GM13976 (cell line): Measurements from ENCODE around the gene MTF1.

Experiments
- DNase-seq: peaks from one replicate; pipeline ENCODE4 v3.0.0; 2012; ENCODE audit warnings: low spot score
- in situ Hi-C: fragments of 300-500 bp; cut with MboI; formaldehyde crosslinking; loops from one replicate; pipeline ENCODE4 v1.12.0; 2022; ENCODE audit warnings: low sequenced_read_pairs, mixed read lengths, inconsistent platforms; ENCODE audit not compliant: unreplicated experiment
- TF ChIP-seq, protein P1 (sequence below): IDR thresholded peaks from 2 replicates; pipeline ENCODE4 v1.5.1; 2012; ENCODE audit warnings: borderline replicate concordance, mild to moderate bottlenecking; ENCODE audit not compliant: insufficient read depth; ENCODE audit errors: extremely low read depth, missing control alignments, control extremely low read depth

Gene MTF1

GRCh38 chr1:37797750-37798345, 61.5 kb downstream of the MTF1 start:
- TF ChIP-seq, protein P1, sequence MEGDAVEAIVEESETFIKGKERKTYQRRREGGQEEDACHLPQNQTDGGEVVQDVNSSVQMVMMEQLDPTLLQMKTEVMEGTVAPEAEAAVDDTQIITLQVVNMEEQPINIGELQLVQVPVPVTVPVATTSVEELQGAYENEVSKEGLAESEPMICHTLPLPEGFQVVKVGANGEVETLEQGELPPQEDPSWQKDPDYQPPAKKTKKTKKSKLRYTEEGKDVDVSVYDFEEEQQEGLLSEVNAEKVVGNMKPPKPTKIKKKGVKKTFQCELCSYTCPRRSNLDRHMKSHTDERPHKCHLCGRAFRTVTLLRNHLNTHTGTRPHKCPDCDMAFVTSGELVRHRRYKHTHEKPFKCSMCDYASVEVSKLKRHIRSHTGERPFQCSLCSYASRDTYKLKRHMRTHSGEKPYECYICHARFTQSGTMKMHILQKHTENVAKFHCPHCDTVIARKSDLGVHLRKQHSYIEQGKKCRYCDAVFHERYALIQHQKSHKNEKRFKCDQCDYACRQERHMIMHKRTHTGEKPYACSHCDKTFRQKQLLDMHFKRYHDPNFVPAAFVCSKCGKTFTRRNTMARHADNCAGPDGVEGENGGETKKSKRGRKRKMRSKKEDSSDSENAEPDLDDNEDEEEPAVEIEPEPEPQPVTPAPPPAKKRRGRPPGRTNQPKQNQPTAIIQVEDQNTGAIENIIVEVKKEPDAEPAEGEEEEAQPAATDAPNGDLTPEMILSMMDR = no peak
- in situ Hi-C loops = no loop called here
- no peak for DNase-seq

GRCh38 chr1:37795340-37796125, 63.9 kb downstream of the MTF1 start:
- DNase-seq = peak; percentile 63
- in situ Hi-C loops = no loop called here
- TF ChIP-seq, protein P1 = no peak

DNA sequence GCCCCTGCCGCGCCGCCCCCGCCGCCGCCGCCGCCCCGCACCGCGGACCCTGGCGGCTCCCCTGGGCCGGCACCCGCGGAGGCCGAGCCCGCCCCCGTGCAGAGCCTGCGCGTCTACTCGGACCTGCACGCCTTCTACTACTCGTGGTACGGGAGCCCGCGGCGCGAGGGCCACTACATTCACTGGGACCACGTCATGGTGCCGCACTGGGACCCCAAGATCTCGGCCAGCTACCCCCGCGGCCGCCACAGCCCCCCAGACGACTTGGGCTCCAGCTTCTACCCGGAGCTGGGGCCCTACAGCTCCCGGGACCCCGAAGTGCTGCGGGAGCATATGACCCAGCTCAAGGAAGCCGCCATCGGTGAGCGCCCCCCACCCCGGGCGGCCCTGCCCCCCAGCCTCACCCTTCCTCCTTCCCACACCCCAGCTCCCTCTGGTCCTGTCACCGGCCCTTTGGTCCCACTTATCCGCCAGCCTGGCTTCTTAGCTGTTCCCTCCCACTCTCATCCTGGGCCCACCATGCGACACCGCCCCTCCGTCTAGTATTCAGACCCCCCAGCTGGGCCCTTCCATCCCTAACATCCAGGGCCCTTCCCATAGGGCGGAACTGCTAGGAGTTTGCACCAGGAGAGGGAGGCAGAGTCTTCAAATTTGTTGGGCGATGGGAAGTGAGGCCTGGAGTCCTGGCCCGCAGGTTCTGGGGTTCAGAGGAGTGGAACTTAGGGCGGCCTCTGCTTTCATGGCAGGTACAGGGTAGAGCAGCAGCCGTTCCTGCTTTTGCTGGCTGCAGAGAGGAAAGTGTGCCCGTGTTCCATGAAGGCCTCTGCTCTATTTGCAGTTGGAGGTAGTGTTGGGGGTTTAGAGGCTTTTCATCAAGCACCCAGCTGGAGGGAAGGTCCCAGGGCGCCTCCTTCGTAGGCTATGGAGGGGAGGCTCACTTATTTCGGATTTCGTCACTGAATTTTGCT, 64.7 kb downstream of the MTF1 start:
- DNase-seq = no peak
- TF ChIP-seq, protein P1 = no peak
- in situ Hi-C loops = no loop called here

DNA sequence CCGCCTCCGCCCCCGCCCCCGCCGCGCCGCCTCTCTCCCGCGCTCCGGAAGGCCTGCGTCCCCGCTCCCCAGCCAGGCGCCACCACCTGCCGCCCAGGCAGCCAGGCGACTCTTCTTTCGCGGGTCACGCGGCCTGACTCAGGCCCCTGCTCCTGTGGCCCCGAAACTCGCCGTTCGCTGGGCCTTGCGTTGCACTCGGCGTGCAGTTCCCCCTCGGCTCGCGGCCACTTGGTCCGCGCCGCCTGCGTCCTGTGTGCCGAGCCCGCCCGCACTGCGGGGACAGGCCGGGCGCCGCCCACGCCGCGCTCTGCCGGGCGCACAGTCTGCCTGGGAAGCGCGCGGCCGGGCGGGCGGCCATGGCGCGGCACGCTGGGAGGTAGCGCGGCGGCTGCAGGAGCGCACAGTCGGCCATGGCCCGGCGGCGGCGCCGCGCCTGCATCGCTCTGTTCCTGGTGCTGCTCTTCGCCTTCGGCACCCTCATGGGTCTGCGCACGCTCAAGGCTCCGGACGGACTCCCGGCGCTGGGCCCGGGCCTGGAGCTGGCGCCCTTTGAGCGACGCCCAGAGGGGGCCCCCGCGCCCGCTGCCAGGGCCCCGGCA, 65.5 kb downstream of the MTF1 start, which contains the start of gene MANEAL:
Gene MANEAL, plus strand, starts transcription at position 75 of the 599 bp plus-strand sequence. Its CDS starts 336 bp downstream, at position 411.
- in situ Hi-C loops = no loop called here
- DNase-seq = peak; percentile 85
- TF ChIP-seq, protein P1 = no peak

GRCh38 chr1:37792943-37793686, 66.3 kb downstream of the MTF1 start:
- in situ Hi-C loops = no loop called here
- TF ChIP-seq, protein P1 = no peak
- DNase-seq = no peak
